H1 (cell line): ENCODE data around the gene ALPP. TPM values are rescaled to one million over a fixed set of nuclear protein-coding genes. Genes with fewer than 3 reads are reported as not detected.

Experiments
- CTCF ChIA-PET: fragments of 300-600 bp; sonication (Branson Sonifier 250); formaldehyde crosslinking; loops from one replicate; lab custom pipeline; 2021; ENCODE audit not compliant: partially characterized antibody; lab: Charles Lee
- POLR2A ChIA-PET: fragments of 300-600 bp; sonication (Branson Sonifier 250); formaldehyde crosslinking; loops from one replicate; lab custom pipeline; 2021; ENCODE audit warnings: inconsistent platforms; ENCODE audit not compliant: partially characterized antibody; lab: Charles Lee
- DNase-seq, 2 experiments: peaks; one replicate each; pipeline versions ENCODE4 v3.0.0 to v3.0.0-alpha.2; 2010 to 2022; ENCODE audit warnings: low spot score in 2 of 2, low read depth in 1 of 2, mixed read lengths in 1 of 2
- FAIRE-seq: peaks from 2 replicates; lab custom pipeline; 2011; peaks lifted over from hg19 to GRCh38; lab: Jason Lieb, UNC
- H2AFZ ChIP-seq: 2 replicates; pipeline ENCODE4 v1.8.1; 2012; ENCODE audit warnings: low read length, inconsistent platforms
- H2AK5ac ChIP-seq: 2 replicates; pipeline ENCODE4 v1.6.1; 2013; ENCODE audit warnings: low read depth, low read length
- H2BK120ac ChIP-seq: replicated peaks from 2 replicates; pipeline ENCODE3; 2013; ENCODE audit warnings: low read depth, low read length, inconsistent platforms
- H2BK12ac ChIP-seq: 2 replicates; pipeline ENCODE4 v1.6.1; 2013; ENCODE audit warnings: low read depth, low read length
- H2BK15ac ChIP-seq: 2 replicates; pipeline ENCODE4 v1.6.1; 2013; ENCODE audit warnings: low read length
- H2BK20ac ChIP-seq: 2 replicates; pipeline ENCODE4 v1.6.1; 2013; ENCODE audit warnings: low read length
- H2BK5ac ChIP-seq: 2 replicates; pipeline ENCODE4 v1.6.1; 2013; ENCODE audit warnings: low read depth, low read length
- H3K14ac ChIP-seq: 2 replicates; pipeline ENCODE4 v1.6.1; 2013; ENCODE audit warnings: inconsistent platforms; ENCODE audit not compliant: insufficient read length
- H3K18ac ChIP-seq: 2 replicates; pipeline ENCODE4 v1.6.1; 2013; ENCODE audit warnings: low read length; ENCODE audit errors: extremely low read depth
- H3K23ac ChIP-seq: 2 replicates; pipeline ENCODE4 v1.6.1; 2013; ENCODE audit warnings: inconsistent platforms; ENCODE audit not compliant: insufficient read length
- H3K23me2 ChIP-seq: 2 replicates; pipeline ENCODE4 v1.6.1; 2013; ENCODE audit warnings: low read depth, low read length
- H3K27ac ChIP-seq: 2 replicates; pipeline ENCODE4 v1.6.1; 2011; ENCODE audit warnings: low read depth, low read length, inconsistent platforms
- H3K27me3 ChIP-seq, 4 experiments: replicated peaks in 1 of 4; 1 replicate in 1 of 4; 2 replicates in 3 of 4; pipeline versions ENCODE4 v1.6.1 to v1.8.1; 2011 to 2013; ENCODE audit warnings: low read length in 3 of 4, mild to moderate bottlenecking in 3 of 4, inconsistent platforms in 2 of 4, mixed read lengths in 2 of 4, moderate library complexity in 1 of 4; ENCODE audit not compliant: control insufficient read depth in 3 of 4, insufficient read depth in 3 of 4; ENCODE audit errors: extremely low read depth in 1 of 4
- H3K36me3 ChIP-seq, 4 experiments: 2 replicates each; pipeline versions ENCODE4 v1.6.1 to v1.8.1; 2011 to 2013; ENCODE audit warnings: mild to moderate bottlenecking in 4 of 4, low read length in 3 of 4, moderate library complexity in 2 of 4, control low read depth in 1 of 4, inconsistent platforms in 1 of 4; ENCODE audit not compliant: insufficient read depth in 4 of 4, control insufficient read depth in 2 of 4
- H3K4ac ChIP-seq: replicated peaks from 2 replicates; pipeline ENCODE3; 2013; ENCODE audit warnings: low read length, low read depth, mixed read lengths, inconsistent platforms; ENCODE audit not compliant: insufficient read length
- H3K4me1 ChIP-seq, 4 experiments: replicated peaks in 1 of 4; 1 replicate in 1 of 4; 2 replicates in 3 of 4; pipeline versions ENCODE4 v1.6.1 to v1.8.1; 2011 to 2013; ENCODE audit warnings: low read length in 3 of 4, inconsistent platforms in 2 of 4, mixed read lengths in 1 of 4; ENCODE audit not compliant: insufficient read depth in 4 of 4, control insufficient read depth in 3 of 4
- H3K4me2 ChIP-seq, 2 experiments: 2 replicates each; pipeline versions ENCODE4 v1.6.1 to v1.8.1; 2011 to 2013; ENCODE audit warnings: low read depth in 2 of 2, low read length in 2 of 2, control low read depth in 1 of 2, inconsistent platforms in 1 of 2, mild to moderate bottlenecking in 1 of 2; ENCODE audit not compliant: insufficient read depth in 1 of 2
- H3K4me3 ChIP-seq, 4 experiments: fragments of 200-600, 300-600 bp in 1 of 4; sonication (generic), shearing (Covaris generic), sonication (Bioruptor Twin) in 1 of 4; 2 replicates each; pipeline versions ENCODE4 v1.5.1 to v1.8.1; 2011 to 2016; ENCODE audit warnings: low read length in 4 of 4, low read depth in 3 of 4, control low read depth in 2 of 4, inconsistent platforms in 2 of 4, mild to moderate bottlenecking in 2 of 4, mixed read lengths in 1 of 4, moderate library complexity in 1 of 4; ENCODE audit not compliant: insufficient read depth in 2 of 4; ENCODE audit errors: extremely low read depth in 1 of 4
- H3K56ac ChIP-seq: replicated peaks from 2 replicates; pipeline ENCODE3; 2013; ENCODE audit warnings: low read depth, mild to moderate bottlenecking, mixed read lengths, low read length, inconsistent platforms; ENCODE audit not compliant: insufficient read length
- H3K79me1 ChIP-seq: 2 replicates; pipeline ENCODE4 v1.6.1; 2013; ENCODE audit warnings: low read depth, low read length, control low read depth
- H3K79me2 ChIP-seq, 2 experiments: 2 replicates each; pipeline versions ENCODE4 v1.6.1 to v1.8.1; 2012 to 2013; ENCODE audit warnings: low read length in 2 of 2, mild to moderate bottlenecking in 2 of 2, inconsistent platforms in 1 of 2; ENCODE audit not compliant: insufficient read depth in 2 of 2, control insufficient read depth in 1 of 2
- H3K9ac ChIP-seq, 4 experiments: replicated peaks in 1 of 4; 1 replicate in 1 of 4; 2 replicates in 3 of 4; pipeline versions ENCODE4 v1.6.1 to v1.8.1; 2011 to 2013; ENCODE audit warnings: low read depth in 3 of 4, low read length in 3 of 4, control low read depth in 2 of 4, mild to moderate bottlenecking in 2 of 4, moderate library complexity in 2 of 4, inconsistent platforms in 1 of 4; ENCODE audit errors: extremely low read depth in 1 of 4
- H3K9me3 ChIP-seq, 2 experiments: 2 replicates each; pipeline versions ENCODE4 v1.6.1 to v1.8.1; 2012 to 2013; ENCODE audit warnings: mild to moderate bottlenecking in 2 of 2, moderate library complexity in 2 of 2, control low read depth in 1 of 2, inconsistent platforms in 1 of 2, low read depth in 1 of 2, low read length in 1 of 2, mixed read lengths in 1 of 2; ENCODE audit not compliant: insufficient read depth in 2 of 2
- H4K20me1 ChIP-seq, 2 experiments: replicated peaks in 1 of 2; 2 replicates each; pipeline versions ENCODE3 to v1.8.1; 2011 to 2013; ENCODE audit warnings: inconsistent platforms in 2 of 2, low read length in 2 of 2, mild to moderate bottlenecking in 1 of 2; ENCODE audit not compliant: insufficient read depth in 2 of 2, control insufficient read depth in 1 of 2
- H4K5ac ChIP-seq: 2 replicates; pipeline ENCODE4 v1.6.1; 2013; ENCODE audit warnings: low read length, low read depth, mixed read lengths, inconsistent platforms; ENCODE audit not compliant: insufficient read length
- H4K8ac ChIP-seq: 2 replicates; pipeline ENCODE4 v1.8.0; 2013; ENCODE audit warnings: mild to moderate bottlenecking, moderate library complexity, low read length, inconsistent platforms; ENCODE audit not compliant: insufficient read depth; ENCODE audit errors: extremely low read depth
- H4K91ac ChIP-seq: replicated peaks from 2 replicates; pipeline ENCODE3; 2013; ENCODE audit warnings: low read length, mixed read lengths, inconsistent platforms; ENCODE audit not compliant: insufficient read length
- FOSL1 ChIP-seq: IDR thresholded peaks from 2 replicates; pipeline ENCODE4 v1.6.1; 2011; ENCODE audit warnings: mild to moderate bottlenecking, low read depth, low read length, moderate library complexity; ENCODE audit not compliant: insufficient read depth
- HDAC2 ChIP-seq, 2 experiments: fragments of 300-600 bp in 1 of 2; sonication (generic) in 1 of 2; IDR thresholded peaks; 2 replicates each; pipeline ENCODE4 v1.6.1; 2011 to 2012; ENCODE audit warnings: low read depth in 2 of 2, low read length in 2 of 2, mild to moderate bottlenecking in 2 of 2, moderate library complexity in 2 of 2, borderline replicate concordance in 1 of 2, inconsistent platforms in 1 of 2
- JUN ChIP-seq: IDR thresholded peaks from 2 replicates; pipeline ENCODE4 v1.6.1; 2011; ENCODE audit warnings: low read depth, mild to moderate bottlenecking, improper control_type of control experiment, low read length
- NRF1 ChIP-seq: IDR thresholded peaks from 2 replicates; pipeline ENCODE4 v1.6.1; 2011; ENCODE audit warnings: mild to moderate bottlenecking, low read depth, low read length, improper control_type of control experiment
- POLR2A ChIP-seq, 2 experiments: IDR thresholded peaks; 1 replicate in 1 of 2; 2 replicates in 1 of 2; pipeline ENCODE4 v1.6.1; 2011; ENCODE audit warnings: low read depth in 2 of 2, low read length in 2 of 2, mild to moderate bottlenecking in 2 of 2; ENCODE audit errors: control extremely low read depth in 1 of 2
- RFX5 ChIP-seq: IDR thresholded peaks from 2 replicates; pipeline ENCODE4 v1.6.1; 2011; ENCODE audit warnings: low read depth, low read length, improper control_type of control experiment, borderline replicate concordance
- RNF2 ChIP-seq: fragments of 200-900, 300-1000 bp; sonication (generic); IDR thresholded peaks from 2 replicates; pipeline ENCODE4 v1.7.1; 2016; ENCODE audit warnings: borderline replicate concordance, low read depth, mild to moderate bottlenecking, antibody characterized with exemption, low read length; ENCODE audit not compliant: poor library complexity, severe bottlenecking; ENCODE audit errors: missing control alignments
- SAP30 ChIP-seq: fragments of 300-600 bp; sonication (generic); IDR thresholded peaks from 2 replicates; pipeline ENCODE4 v1.7.1; 2012; ENCODE audit warnings: low read length, moderate library complexity, mild to moderate bottlenecking, inconsistent platforms; ENCODE audit not compliant: insufficient read depth, insufficient replicate concordance
- TAF1 ChIP-seq: IDR thresholded peaks from 2 replicates; pipeline ENCODE4 v1.6.1; 2011; ENCODE audit warnings: mild to moderate bottlenecking, low read depth, low read length
- WGBS, 2 experiments: shearing (Covaris generic) in 1 of 2; methylation state at CpG; one replicate each; pipeline versions ENCODE4 v1.1.6 to v1.1.7; 2013 to 2015; ENCODE audit warnings: low lambda C conversion rate in 2 of 2, mixed read lengths in 2 of 2, inconsistent platforms in 1 of 2, low coverage in 1 of 2, missing lambda C conversion rate in 1 of 2; ENCODE audit not compliant: insufficient replicate concordance in 2 of 2, insufficient coverage in 1 of 2, insufficient read length in 1 of 2; ENCODE audit errors: extremely low coverage in 1 of 2, missing lambda C conversion rate in 1 of 2; 5-methylcytosine and 5-hydroxymethylcytosine counted together
- polyA plus RNA-seq, 7 experiments: library from polyadenylated mRNA; depleted of rRNA in 3 of 7; stranded (reverse) in 5 of 7; unstranded in 2 of 7; fragments of >200 nt in 5 of 7; fragments of 200-250 nt in 2 of 7; gene quantifications; 1 replicate in 5 of 7; 2 replicates in 1 of 7; 4 replicates in 1 of 7; pipeline versions ENCODE4 v1.2.1 to v1.2.3, GENCODE V29; 2011 to 2013; ENCODE audit warnings: missing spikeins in 2 of 7, mixed read lengths in 2 of 7
- total RNA-seq: library from RNA; stranded (reverse); fragmentation: NEBNext Ultra II Directional; extraction: Animal tissue kit (Norgen Biotek cat#: 25700); gene quantifications from 2 replicates; pipeline ENCODE4 v1.2.1, GENCODE V29; 2021
- TF ChIP-seq, protein P1 (sequence below): IDR thresholded peaks from 2 replicates; pipeline ENCODE4 v1.6.1; 2012; ENCODE audit warnings: inconsistent platforms

Gene ALPP
- total and polyA plus RNA-seq, 2 of the 8 experiments (the other 6 are each of a cell fraction or from before 2014, with no cell fraction given), result 0.15 TPM

DNA sequence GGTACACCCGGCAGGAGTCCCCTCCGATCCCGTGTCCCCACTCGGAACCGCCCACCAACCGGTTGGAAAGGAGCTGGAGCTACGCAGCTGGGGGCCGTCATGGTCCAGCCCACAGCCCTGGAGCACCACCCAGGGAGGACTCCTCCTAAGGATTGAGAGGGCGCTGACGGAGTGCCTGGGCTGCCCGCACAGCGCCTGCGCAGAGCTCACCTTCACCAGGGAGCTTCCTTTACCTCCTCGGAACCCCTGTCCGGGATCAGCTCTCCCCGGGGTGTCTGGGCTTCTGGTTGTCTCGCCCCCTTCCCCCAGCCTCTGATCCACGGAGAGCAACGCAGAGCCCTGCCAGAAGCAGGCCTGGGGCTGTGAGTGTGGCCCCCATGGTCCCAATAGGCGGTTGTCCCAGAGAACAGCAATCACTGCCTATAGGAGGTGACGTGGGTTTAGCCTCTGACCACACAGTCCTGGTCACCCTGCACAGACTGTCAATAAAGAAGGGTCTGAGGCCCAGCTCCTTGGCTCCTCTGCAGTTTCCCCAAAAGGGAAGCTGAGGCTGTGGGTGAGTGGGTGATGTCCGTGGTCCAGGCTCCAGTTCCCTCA, 42.7 kb downstream of the ALPP start:
- Histone ChIP-seq H3K36me3 (peaks cover 6 to 41% (median 25%) of the 10 kb centered on the region in 4 experiments), H3K18ac (peak overlapping the region; percentile 99), H2BK5ac (peak overlapping the region; percentile 38; the same call in 1 of the 2 replicates), H3K9ac (peak overlapping the region; percentile 43 to 67 (median 58); a peak in 6 of 7 replicates), H2BK20ac (peak overlapping the region; percentile 25; the same call in 1 of the 2 replicates), H4K20me1 (peaks cover 2 to 13% of the 10 kb centered on the region in 2 experiments), H3K4me1 (peaks cover 8 to 43% (median 31%) of the 10 kb centered on the region in 4 experiments), H3K4ac (no peak overlapping the region), H3K4me3 (peak overlapping the region; percentile 69 to 95 (median 76)), H3K4me2 (peak overlapping the region; percentile 77 to 88), H4K8ac (peak overlapping the region; percentile 29; the same call in 1 of the 2 replicates), H3K9me3 (no peaks in the 10 kb centered on the region), H2AFZ (no peak overlapping the region), H3K23me2 (peaks cover 23% of the 10 kb centered on the region; the same call in 1 of the 2 replicates), H3K56ac (no peak overlapping the region), H3K23ac (no peak overlapping the region), H4K5ac (peak overlapping the region; percentile 49), H3K79me2 (peaks cover 0 to 44% of the 10 kb centered on the region in 2 experiments; a peak in 2 of 4 replicates), H2BK120ac (peak overlapping the region; percentile 73), H2AK5ac (peak overlapping the region; percentile 97), H3K27me3 (peaks cover 12 to 40% (median 36%) of the 10 kb centered on the region in 4 experiments), H2BK15ac (peak overlapping the region; percentile 72; the same call in 1 of the 2 replicates), H4K91ac (peak overlapping the region; percentile 96), H2BK12ac (peak overlapping the region; percentile 98), H3K27ac (peak overlapping the region; percentile 16; the same call in 1 of the 2 replicates), H3K79me1 (peaks cover 4% of the 10 kb centered on the region), H3K14ac (no peak overlapping the region)
- ChIA-PET CTCF (interaction anchor here (0.7 to 9.8 kb wide), 15 partner anchors 8 to 520 kb away, joined by 3 to 80 read pairs (median 5); partner anchors contain the start of gene ALPG), POLR2A (interaction anchor here (0.6 to 7.0 kb wide), 15 partner anchors 9 to 45 kb away, joined by 3 to 57 read pairs (median 5); partner anchors contain the start of genes ALPG and ALPP)
- FAIRE-seq (peak; percentile 66), DNase-seq (peak; percentile 56 to 83)
- 13% methylated on average over 18 of the region's 22 CpGs; no CpG with 5 or more reads in 1 of the 2 experiments for WGBS, 2 experiments
- TF ChIP-seq TAF1, result no peak; the same call in 1 of the 2 replicates
- no peak for TF ChIP-seq RFX5
- peak; percentile 31 for TF ChIP-seq SAP30
- TF ChIP-seq POLR2A (IDR thresholded peaks at IDR 0.05; ENCODE audit: control extremely low read depth in 1 of 2, low read depth in 2 of 2, low read length in 2 of 2), result peak in 1 of 2 experiments; percentile 28; a peak in 1 of 3 replicates
- no peak for TF ChIP-seq RNF2
- peak; percentile 51 for TF ChIP-seq NRF1
- TF ChIP-seq HDAC2 (IDR thresholded peaks at IDR 0.05; ENCODE audit: borderline replicate concordance in 1 of 2, low read depth in 2 of 2, low read length in 2 of 2), result no peak
- TF ChIP-seq, protein P1, sequence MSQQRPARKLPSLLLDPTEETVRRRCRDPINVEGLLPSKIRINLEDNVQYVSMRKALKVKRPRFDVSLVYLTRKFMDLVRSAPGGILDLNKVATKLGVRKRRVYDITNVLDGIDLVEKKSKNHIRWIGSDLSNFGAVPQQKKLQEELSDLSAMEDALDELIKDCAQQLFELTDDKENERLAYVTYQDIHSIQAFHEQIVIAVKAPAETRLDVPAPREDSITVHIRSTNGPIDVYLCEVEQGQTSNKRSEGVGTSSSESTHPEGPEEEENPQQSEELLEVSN, result no peak
- TF ChIP-seq JUN, result no peak
- no peak for TF ChIP-seq FOSL1
